HG03103 (cell line): ENCODE measurements around the gene ATE1.
"Not testable (repeated sequence)": the region's sequence is repeated elsewhere in the genome, so short reads cannot be mapped to it uniquely, and the experiment has no call there.

ENCODE experiments used
- ATAC-seq: cut with Tn5 transposase; IDR thresholded peaks from one replicate; pipeline ENCODE4 v1.9.1; 2021; ENCODE audit warnings: low read depth; ENCODE audit not compliant: unreplicated experiment

The ATE1 gene

DNA sequence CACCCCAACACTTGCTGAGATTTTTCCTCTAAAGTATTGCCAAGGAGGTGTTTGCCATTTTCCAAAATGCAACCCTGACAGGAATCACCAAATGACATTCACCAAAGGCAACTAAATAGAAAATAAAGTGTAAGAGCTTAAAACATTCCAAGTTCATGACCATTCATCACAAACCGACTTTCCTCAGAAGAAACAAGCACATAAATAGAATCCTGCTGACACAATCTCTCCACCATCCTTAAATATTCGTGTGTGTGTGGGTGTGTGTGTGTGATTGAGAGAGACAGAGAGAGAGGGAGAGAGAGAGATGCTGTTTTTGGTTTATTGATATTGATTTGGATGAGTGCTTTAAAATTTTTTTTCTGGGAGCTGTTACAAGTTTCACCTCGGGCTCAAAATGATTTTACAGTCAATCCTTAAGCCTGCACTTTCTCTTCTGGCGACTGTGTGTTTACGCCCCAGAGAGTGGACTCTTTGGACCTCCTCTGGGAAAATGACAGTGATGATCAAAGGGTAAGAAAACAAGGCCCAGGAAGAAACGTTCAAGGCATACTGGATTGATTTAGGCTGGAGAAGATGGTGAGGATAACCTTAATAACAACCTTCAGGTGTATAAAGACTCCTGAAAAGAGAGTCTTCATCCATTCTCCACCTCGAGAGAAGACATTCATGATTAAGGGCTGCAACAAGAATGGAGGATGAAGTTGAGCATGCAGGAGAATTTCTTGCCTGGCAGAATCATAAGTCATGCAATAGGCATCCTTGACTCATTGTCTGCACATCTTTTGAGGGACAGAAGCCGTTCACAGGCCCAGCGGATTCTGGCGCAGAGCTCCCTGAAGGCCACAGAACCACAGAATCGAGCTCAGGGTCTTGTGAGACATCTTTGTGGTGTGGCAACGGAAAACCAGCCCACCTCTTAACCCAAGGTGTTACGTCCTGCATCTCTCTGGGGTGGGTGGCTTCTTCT is 225.2 kb downstream of the ATE1 start:
- no peak for ATAC-seq

GRCh38 chr10:121700416-121700815 is 227.4 kb downstream of the ATE1 start:
- no peak for ATAC-seq

DNA sequence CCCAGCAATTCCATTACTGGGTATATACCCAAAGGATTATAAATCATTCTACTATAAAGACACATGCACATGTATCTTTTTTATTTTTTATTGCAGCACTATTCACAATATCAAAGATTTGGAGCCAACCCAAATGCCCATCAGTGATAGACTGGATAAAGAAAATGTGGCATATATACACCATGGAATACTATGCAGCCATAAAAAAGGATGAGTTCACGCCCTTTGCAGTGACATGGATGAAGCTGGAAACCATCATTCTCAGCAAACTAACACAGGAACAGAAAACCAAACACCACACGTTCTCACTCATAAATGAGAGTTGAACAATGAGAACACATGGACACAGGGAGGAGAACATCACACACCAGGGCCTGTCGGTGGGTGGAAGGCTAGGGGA is 228.1 kb downstream of the ATE1 start:
- not testable (repeated sequence) for ATAC-seq

- no peak for ATAC-seq
Measured at GRCh38 chr10:121698902-121699301, 228.9 kb downstream of the ATE1 start.

- ATAC-seq, result no peak
Measured at GRCh38 chr10:121698336-121698735, 229.5 kb downstream of the ATE1 start.

DNA sequence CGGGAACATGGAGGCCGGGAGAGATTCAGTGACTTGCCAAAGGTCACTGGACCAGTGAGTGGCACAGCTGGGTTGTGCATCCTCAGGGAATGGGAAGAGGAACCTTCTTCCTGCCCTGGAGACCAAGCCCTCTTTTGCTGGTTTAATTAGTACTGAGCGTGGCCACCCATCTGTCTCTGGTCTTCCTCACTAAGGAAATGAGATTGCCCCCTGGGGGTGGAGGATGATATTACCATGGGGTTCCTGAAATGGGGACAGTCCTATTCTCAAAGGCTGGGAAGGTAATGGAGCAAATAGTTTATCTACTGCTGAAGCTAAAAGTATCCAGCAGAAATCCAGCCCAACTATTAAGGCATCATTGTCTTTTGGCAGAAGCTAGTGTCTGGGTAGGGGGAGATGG is 231.0 kb downstream of the ATE1 start:
- ATAC-seq, result no peak

DNA sequence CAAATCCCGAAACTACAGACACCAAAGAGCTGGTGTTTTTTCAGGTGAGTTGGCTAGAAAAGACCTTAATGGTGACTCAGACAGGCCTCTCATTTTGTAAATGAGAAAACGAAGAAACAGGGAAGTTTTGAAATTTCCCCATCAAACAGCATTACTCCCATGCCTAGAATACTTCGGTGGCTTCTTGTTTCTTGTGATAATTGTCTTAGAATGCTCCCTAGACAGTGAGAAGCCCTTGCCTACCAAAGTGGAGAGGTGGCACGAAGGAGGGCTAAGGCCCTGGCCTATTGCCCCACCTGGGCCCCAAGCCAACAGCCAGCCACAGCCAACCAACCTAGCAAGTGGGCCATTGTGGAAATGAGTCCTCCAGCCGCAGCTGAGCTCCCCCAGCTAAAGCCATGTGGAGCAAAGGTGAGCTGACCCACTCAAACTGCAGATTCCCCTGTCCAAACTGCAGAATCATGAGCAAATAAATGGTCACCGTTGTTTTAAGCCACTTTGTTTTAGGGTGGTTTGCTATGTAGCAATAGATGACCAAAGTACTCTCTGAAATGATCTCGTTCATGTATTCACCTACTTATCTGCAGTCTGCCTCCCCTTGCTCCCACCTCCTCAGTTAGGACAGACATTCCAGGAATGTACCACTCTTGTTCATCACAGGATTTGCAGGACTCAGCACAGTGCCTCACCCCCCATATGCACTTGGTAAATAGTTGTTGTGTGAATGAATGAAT is 231.9 kb downstream of the ATE1 start:
- ATAC-seq, result no peak

GRCh38 chr10:121694966-121695643 is 232.7 kb downstream of the ATE1 start:
- no peak for ATAC-seq

GRCh38 chr10:121694327-121694965 is 233.4 kb downstream of the ATE1 start:
- ATAC-seq, result no peak

DNA sequence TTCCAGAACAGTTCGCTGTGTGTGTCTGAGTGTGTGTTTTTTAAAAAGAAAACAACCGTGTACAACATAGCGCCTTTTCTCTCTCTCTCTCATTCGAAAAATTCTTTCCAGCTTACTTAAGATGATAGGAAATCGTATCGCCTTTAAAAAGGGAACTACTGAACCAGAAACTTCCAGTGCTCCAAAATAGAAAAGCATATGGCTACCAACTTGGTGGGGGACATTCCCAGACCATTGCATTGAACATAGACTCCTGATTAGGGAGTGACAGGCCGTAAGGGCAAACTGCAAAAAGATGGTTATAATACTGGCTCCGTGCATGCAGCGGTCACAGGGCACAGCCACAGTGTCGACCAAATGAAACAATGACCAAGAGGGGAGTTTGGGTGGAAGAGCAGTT is 235.2 kb downstream of the ATE1 start:
- no peak for ATAC-seq

DNA sequence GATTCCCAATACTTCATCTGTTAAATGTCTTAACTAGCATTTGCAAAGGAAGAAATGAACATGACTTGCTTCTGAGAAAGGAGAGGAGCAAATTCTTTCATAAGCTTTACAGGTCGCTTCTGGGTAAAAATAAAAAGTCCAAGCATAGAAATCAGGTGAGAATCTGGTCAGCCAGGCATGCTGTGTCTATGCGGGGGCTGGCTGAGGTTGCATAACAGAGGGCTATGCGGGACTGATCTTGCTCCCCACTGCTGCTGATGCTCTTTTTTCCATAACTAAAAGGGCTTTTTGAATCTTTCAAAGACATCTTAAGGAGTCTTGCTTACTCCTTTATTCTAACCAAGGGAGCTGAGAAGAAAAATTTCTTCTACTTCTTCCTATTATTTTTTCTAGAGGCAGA is 236.9 kb downstream of the ATE1 start:
- ATAC-seq, result no peak
